ENCODE results near the gene ZNF195. TPM values are rescaled to one million over a fixed set of nuclear protein-coding genes. Genes with fewer than 3 reads are reported as not detected.

Gene ZNF195
- total and polyA plus RNA-seq, 2 donors (not counting 1 experiment from before 2014, with no cell fraction given), result 21.3 to 47.3 TPM

GRCh38 chr11:3353066-3353465 lies 25.9 kb downstream of the ZNF195 start:
- H3K27ac ChIP-seq (ENCODE audit: low read length in 2 of 2), result no peak overlapping the region
- H3K4me3 ChIP-seq (ENCODE audit: control extremely low read depth in 1 of 5, extremely low read depth in 1 of 5, insufficient read depth in 1 of 5, low read depth in 2 of 5, low read length in 4 of 5), result no peak overlapping the region
- intact Hi-C loops (cut with micrococcal nuclease), result no loop called here
- no peaks in the 10 kb centered on the region for H3K27me3 Mint-ChIP-seq
- no peak overlapping the region for H3K27ac Mint-ChIP-seq
- H3K9ac ChIP-seq (ENCODE audit: low read length), result no peak overlapping the region
- H3K27me3 ChIP-seq (replicated peaks in 1 of 4; ENCODE audit: control extremely low read depth in 1 of 4, control insufficient read depth in 3 of 4, insufficient read depth in 4 of 4, low read length in 3 of 4), result no peaks in the 10 kb centered on the region
- H3K36me3 ChIP-seq (replicated peaks in 1 of 2; ENCODE audit: control extremely low read depth in 1 of 2, control insufficient read depth in 1 of 2, extremely low read depth in 1 of 2, insufficient read depth in 2 of 2, low read length in 1 of 2), result peaks cover 0 to 1% of the 10 kb centered on the region in 2 experiments
- 70% methylated on average over 5 of the region's 5 CpGs for WGBS (ENCODE audit: insufficient coverage)
- H3K4me3 Mint-ChIP-seq, result no peak overlapping the region
- DNase-seq (no peak), ATAC-seq (ENCODE audit: low read depth) (no peak)
- POLR2A ChIA-PET, result no interaction called here
- no peaks in the 10 kb centered on the region for H4K20me1 ChIP-seq (ENCODE audit: control insufficient read depth, insufficient read depth, low read length, poor library complexity, severe bottlenecking)
- no peak overlapping the region for H2AFZ ChIP-seq (ENCODE audit: insufficient read depth, low read depth, low read length, poor library complexity, severe bottlenecking)
- H3K9me3 Mint-ChIP-seq (ENCODE audit: insufficient read depth), result peaks cover 15% of the 10 kb centered on the region
- peaks cover 10 to 54% (median 34%) of the 10 kb centered on the region in 3 donors for H3K9me3 ChIP-seq (ENCODE audit: control extremely low read depth in 1 of 3, control insufficient read depth in 2 of 3, insufficient read depth in 1 of 3, low read length in 2 of 3)
- no peaks in the 10 kb centered on the region for H3K4me1 Mint-ChIP-seq
- H3K79me2 ChIP-seq (ENCODE audit: control insufficient read depth, insufficient read depth, low read length), result no peaks in the 10 kb centered on the region
- TF ChIP-seq EZH2 (IDR thresholded peaks at IDR 0.05; ENCODE audit: borderline replicate concordance, insufficient read depth, low read depth, low read length, poor library complexity, severe bottlenecking) (no peak), CTCF (IDR thresholded peaks at IDR 0.05) (no peak)
- no peaks in the 10 kb centered on the region for H3K4me1 ChIP-seq (ENCODE audit: control insufficient read depth in 2 of 2, insufficient read depth in 2 of 2, low read length in 2 of 2)
- H3K4me2 ChIP-seq (replicated peaks; ENCODE audit: low read depth, low read length, poor library complexity, severe bottlenecking), result no peak overlapping the region
- CTCF ChIA-PET, result no interaction called here

DNA sequence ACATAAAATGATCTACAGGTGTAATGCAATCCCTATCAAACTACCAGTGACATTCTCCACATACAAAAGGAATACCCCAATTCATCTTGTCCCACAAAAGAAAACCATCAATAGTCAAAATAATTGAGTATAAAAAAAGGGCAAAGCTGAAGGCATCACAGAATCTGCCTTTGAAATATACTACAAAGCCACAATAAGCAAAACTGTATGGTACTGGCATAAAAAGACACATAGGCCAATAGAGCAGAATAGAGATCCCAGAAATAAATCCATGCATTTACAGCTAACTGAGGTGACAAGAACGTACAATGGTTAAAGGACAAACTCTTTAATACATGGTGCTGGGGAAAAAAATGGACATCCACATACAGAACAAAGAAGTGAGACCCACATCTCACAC lies 31.8 kb downstream of the ZNF195 start:
- ATAC-seq (ENCODE audit: low read depth) (no peak), DNase-seq (no peak)
- POLR2A ChIA-PET, result no interaction called here
- Histone ChIP-seq H2AFZ (ENCODE audit: insufficient read depth, low read depth, low read length, poor library complexity, severe bottlenecking) (no peak overlapping the region), H3K4me3 (ENCODE audit: control extremely low read depth in 1 of 5, extremely low read depth in 1 of 5, insufficient read depth in 1 of 5, low read depth in 2 of 5, low read length in 4 of 5) (no peak overlapping the region), H3K36me3 (replicated peaks in 1 of 2; ENCODE audit: control extremely low read depth in 1 of 2, control insufficient read depth in 1 of 2, extremely low read depth in 1 of 2, insufficient read depth in 2 of 2, low read length in 1 of 2) (peaks cover 0 to 1% of the 10 kb centered on the region in 2 experiments), H3K9ac (ENCODE audit: low read length) (no peak overlapping the region), H3K4me1 (ENCODE audit: control insufficient read depth in 2 of 2, insufficient read depth in 2 of 2, low read length in 2 of 2) (no peaks in the 10 kb centered on the region), H3K27ac (ENCODE audit: low read length in 2 of 2) (no peak overlapping the region), H4K20me1 (ENCODE audit: control insufficient read depth, insufficient read depth, low read length, poor library complexity, severe bottlenecking) (no peaks in the 10 kb centered on the region), H3K27me3 (replicated peaks in 1 of 4; ENCODE audit: control extremely low read depth in 1 of 4, control insufficient read depth in 3 of 4, insufficient read depth in 4 of 4, low read length in 3 of 4) (peaks cover 0 to 2% (median 0%) of the 10 kb centered on the region in 4 experiments), H3K79me2 (ENCODE audit: control insufficient read depth, insufficient read depth, low read length) (no peaks in the 10 kb centered on the region), H3K4me2 (replicated peaks; ENCODE audit: low read depth, low read length, poor library complexity, severe bottlenecking) (no peak overlapping the region), H3K9me3 (ENCODE audit: control extremely low read depth in 1 of 3, control insufficient read depth in 2 of 3, insufficient read depth in 1 of 3, low read length in 2 of 3) (peaks cover 2 to 15% (median 3%) of the 10 kb centered on the region in 3 donors)
- no peak overlapping the region for H3K4me3 Mint-ChIP-seq
- no peak overlapping the region for H3K27ac Mint-ChIP-seq
- no peaks in the 10 kb centered on the region for H3K4me1 Mint-ChIP-seq
- TF ChIP-seq CTCF (IDR thresholded peaks at IDR 0.05) (no peak), EZH2 (IDR thresholded peaks at IDR 0.05; ENCODE audit: borderline replicate concordance, insufficient read depth, low read depth, low read length, poor library complexity, severe bottlenecking) (no peak)
- intact Hi-C loops (cut with micrococcal nuclease), result no loop called here
- CTCF ChIA-PET, result no interaction called here
- no CpG with 5 or more reads among the region's 1 CpG for WGBS (ENCODE audit: insufficient coverage)
- H3K9me3 Mint-ChIP-seq (ENCODE audit: insufficient read depth), result peaks cover 9% of the 10 kb centered on the region
- peaks cover 14% of the 10 kb centered on the region for H3K27me3 Mint-ChIP-seq

All from B cell (primary cell).